ENCODE data around the gene ANKRD42.
"Not testable (repeated sequence)": the region's sequence is repeated elsewhere in the genome, so short reads cannot be mapped to it uniquely, and the experiment has no call there.

ANKRD42 gene

DNA sequence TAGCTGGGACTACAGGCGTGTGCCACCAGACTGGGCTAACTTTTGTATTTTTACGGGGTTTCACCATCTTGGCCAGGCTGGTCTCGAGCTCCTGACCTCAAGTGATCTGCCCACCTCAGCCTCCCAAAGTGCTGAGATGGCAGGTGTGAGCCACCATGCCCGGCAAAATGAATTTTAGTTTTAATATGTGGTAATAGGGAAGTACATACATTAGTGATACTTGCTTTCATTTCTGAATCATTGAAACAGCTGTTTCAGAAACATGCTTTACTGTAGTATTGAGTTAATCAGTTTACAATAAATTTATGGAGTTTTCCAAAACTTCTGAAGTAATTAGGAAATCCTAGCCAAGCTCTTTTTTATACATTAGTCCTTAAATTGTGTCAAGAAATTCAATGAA, 21.0 kb upstream of the ANKRD42 start:
- no peak for DNase-seq (ENCODE audit: low read depth in 2 of 2)

GRCh38 chr11:83174008-83174407, 19.5 kb upstream of the ANKRD42 start:
- no peak for DNase-seq (ENCODE audit: low read depth in 2 of 2)

- no peak for DNase-seq (ENCODE audit: low read depth in 2 of 2)
Observed at GRCh38 chr11:83175815-83176214, 17.7 kb upstream of the ANKRD42 start.

GRCh38 chr11:83181815-83182214, 11.7 kb upstream of the ANKRD42 start:
- DNase-seq (ENCODE audit: low read depth in 2 of 2): no peak

- DNase-seq (ENCODE audit: low read depth in 2 of 2): no peak
Observed at GRCh38 chr11:83185767-83186166, 7.7 kb upstream of the ANKRD42 start.

- DNase-seq (ENCODE audit: low read depth in 2 of 2): no peak
Observed at GRCh38 chr11:83187465-83187864, 6.0 kb upstream of the ANKRD42 start.

DNA sequence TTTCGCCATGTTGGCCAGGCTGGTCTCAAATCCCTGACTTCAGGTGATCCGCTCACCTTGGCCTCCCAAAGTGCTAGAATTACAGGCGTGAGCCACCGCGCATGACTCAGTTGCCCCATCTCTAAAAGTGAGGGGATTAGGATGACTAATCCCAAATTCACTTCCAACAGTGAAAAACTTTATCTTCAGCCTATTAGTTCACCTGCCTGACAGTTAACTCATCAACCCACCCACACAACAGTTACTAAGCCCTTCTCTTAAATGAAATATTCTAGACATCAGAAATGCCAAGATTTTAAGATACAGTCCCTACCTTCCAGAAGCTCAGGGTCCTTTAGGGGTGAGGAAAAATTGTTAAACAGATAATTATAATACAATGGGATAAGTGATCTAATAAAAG, 2.0 kb upstream of the ANKRD42 start:
- no peak for DNase-seq (ENCODE audit: low read depth in 2 of 2)

DNA sequence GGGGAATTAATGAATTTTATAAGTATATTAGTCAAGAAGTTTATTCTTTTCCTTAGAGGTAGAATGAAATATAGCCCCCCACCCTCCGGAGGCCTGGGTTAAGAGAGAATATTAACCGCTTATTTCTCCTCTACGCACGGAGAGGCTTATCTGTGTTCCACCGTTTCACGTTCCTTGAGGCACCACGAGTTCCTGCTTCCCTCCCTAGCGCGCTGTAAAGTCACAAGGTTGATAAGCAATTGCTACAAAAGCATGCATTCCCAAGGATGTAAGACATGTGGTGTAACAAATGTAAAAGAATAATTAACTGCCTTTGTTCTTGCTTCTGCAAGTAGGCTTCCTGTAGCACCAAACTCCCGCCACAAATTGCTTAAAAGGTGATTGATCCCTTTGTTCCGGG, 1.5 kb upstream of the ANKRD42 start:
- no peak for DNase-seq (ENCODE audit: low read depth in 2 of 2)

DNA sequence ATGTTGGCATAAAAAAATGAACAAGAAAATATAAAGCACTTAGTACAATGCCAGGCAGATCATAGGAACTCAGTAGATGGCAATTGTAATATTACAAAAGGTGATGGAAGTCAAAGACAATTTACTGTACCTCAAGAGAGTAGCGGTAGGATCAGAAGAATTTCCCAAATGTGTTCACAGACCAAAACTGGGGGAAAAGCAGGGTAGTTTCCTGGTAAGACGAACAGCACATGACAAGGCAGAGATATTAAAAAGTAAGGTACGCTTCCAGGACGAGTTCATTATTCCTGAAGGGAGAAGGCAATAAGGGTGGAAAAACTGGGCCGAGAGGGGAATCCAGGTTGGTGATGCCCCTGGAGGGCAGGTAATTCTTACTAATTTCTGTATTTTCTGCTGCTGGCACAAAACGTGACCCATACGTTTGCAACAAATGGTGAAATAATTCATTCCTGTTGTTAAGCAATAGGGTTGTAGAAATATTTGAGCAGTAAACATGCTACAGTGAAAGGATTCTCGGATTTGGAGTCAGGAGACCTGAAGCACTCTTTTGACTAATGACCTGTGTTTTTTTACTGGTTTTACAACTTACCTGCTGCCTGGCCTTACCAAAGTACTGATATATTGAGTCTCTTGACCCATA, 786 bp upstream of the ANKRD42 start:
- no peak for DNase-seq (ENCODE audit: low read depth in 2 of 2)

DNA sequence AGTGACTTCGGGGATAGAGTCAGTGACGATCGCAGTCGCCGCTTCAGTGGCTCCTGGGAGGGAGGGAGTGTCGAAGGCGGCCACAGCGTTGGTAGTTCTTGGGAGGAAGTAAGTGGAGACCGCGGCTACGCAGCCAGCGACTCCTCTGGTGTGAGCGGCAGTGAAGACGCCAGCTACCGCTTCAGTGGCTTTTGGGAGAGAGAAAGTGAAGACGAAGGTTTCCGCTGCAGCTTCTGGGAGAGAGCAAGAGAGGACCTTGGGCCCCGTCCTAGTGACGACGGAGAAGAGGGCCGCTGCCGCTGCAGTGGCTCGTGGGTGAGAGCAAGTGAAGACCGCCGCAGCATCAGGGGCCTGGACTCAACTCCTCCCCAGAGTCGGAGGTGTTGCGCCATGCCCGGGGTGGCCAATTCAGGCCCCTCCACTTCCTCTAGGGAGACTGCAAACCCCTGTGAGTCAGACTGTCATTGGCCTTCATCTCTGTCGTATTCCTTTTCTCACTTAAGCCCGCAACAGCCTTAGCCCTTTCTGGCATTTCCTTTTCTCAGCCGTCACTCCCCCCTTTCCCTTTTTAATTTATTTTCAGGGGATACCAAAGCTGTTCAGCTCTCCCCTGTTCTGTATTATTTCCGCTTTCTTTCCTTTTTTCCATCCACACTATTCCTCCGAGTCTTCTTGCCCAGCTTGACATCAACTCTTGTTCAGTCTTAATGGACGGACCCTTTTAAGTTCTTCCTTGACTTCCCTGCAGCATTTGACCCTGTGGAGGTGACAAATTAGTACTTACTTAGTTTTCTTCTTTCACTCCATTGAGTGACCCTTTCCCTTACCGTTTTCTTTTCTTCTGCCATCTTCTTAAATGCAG, 1.0 kb downstream of the ANKRD42 start:
- peak; percentile 25 to 39 for DNase-seq (ENCODE audit: low read depth in 2 of 2)

DNA sequence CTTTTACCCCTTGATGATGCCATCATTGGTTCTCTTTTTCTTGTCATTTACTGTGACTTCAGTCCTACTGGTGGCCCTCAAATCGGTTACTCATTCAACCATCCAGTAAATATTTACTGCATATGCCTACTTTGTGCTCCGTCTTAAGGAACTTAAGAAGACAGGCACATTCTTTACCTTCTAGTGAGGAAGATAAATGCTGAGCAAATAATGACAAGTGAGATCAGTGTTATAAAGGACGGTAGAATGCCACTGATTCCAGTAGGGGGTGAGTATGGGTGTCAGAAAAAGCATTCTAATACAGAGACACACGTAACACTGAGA, 1.6 kb downstream of the ANKRD42 start:
- no peak for DNase-seq (ENCODE audit: low read depth in 2 of 2)

DNA sequence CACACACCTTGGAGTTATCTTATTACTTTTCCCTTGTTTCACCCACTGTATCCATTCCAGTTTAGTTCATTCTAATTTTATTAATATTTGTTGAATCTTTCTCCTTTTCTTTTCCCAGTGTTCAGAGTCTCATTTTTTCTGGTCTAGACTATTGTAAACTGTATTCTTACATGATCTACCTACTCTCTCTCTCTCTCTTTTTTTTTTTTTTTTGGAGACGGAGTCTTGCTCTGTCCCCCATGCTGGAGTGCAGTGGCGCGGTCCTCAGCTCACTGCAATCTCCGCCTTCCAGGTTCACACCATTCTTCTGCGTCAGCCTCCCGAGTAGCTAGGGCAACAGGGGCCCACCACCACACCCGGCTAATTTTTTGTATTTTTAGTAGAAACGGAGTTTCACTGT, 2.1 kb downstream of the ANKRD42 start:
- DNase-seq (ENCODE audit: low read depth in 2 of 2): no peak

DNA sequence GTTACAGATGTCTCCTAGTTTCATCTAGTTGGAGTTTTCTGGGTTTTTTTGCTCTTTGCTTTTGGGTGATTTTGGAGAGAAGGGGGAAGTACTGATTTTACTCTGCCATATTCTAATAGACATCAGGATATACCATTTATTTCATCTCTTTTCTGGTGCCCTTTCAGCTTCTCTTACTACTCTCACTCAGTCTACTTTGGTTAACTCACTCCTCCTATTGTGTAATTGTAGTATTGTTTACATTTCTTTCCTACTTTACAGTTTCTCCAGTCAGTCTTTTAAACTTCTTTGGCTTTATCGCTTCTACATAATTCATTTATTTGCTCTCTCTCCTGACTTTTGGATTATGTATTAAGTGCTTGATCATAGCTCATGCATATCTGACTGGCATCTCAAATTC, 6.5 kb downstream of the ANKRD42 start:
- no peak for DNase-seq (ENCODE audit: low read depth in 2 of 2)

DNA sequence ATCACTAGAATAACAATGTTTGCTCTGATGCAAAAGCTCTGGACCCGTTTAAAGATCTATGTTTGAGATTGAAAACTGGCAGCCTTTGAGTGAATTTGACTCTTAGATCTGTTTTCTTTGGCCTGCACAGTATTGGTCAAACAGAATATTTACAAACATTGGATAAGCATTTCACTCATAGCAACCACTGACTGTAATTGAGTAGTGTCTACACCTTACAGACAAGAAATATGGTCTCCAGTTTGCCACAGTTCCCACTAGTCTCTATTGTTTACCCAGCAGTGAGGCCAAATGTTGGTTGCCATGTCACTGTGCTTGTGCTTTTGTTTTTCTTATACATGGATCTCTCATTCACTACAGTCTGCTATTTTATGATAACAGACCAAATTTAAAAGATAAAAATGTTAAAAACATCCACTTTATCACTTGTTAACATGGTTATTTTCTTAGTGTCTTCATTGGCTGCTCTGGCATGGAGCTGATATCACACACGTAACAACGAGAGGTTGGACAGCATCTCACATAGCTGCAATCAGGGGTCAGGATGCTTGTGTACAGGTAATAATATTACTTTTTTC, 12.2 kb downstream of the ANKRD42 start:
- DNase-seq (ENCODE audit: low read depth in 2 of 2): no peak

- DNase-seq (ENCODE audit: low read depth in 2 of 2): no peak
Observed at GRCh38 chr11:83206221-83206620, 12.7 kb downstream of the ANKRD42 start.

- not testable (repeated sequence) for DNase-seq (ENCODE audit: low read depth in 2 of 2)
Observed at GRCh38 chr11:83206771-83207382, 13.4 kb downstream of the ANKRD42 start.

DNA sequence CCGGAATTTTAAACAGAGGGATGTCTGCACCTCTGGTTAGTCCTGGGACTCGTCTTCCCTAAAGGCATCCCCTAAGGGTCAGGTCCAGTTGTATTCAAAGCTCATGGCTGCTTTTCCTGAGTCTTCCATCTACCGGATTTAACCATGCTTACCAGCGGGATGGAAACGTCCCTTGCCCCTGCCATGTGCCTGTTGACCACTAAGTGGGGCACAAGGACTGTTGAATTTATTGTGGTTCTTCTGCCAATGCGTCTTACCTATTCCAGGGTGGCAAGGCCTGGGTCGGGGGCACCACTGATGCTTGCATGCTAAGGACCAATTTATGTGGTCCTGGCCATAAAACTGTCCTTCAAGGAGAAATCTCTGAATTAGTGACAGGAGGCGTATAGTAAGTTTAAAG, 25.6 kb downstream of the ANKRD42 start:
- no peak for DNase-seq (ENCODE audit: low read depth in 2 of 2)

DNA sequence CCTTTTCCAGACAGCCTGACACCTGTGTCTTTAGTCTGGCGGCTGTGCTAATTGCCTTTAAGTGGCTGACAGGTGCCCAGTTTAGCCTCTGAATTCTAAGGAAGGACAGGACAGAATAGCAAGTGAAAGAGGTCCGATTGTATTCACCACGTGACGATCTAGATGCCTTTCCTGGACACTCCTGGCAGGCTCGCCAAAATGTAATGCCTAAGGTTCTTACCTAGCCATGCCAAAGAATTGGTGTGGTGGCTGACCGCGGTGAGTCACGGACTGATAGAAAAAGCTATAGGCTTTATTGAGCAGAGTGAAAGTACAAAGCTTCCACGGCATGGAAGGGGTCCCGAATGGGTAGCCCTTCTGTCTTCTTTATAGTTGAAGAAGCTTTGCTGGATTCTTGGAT, 26.7 kb downstream of the ANKRD42 start:
- DNase-seq (ENCODE audit: low read depth in 2 of 2): no peak

GRCh38 chr11:83221694-83222093, 28.2 kb downstream of the ANKRD42 start:
- DNase-seq (ENCODE audit: low read depth in 2 of 2): no peak

DNA sequence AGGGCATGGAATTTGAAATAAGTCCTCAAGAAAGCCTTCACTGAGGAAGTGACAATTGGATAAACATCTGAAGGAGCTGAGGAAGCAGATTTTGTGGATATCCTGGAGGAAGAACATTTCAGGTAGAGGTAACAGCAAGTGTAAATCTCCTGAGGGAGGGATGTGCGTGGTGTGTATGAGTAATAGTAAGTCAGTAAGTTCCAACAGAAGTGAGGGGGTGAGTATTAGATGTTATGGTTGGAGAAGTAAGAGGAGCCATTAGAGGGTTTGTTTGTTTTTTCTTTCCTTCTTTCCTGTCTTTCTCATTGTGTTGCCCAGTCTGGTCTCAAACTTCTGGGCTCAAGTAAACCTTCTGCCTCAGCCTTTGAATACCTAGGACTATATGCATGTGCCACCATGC, 29.0 kb downstream of the ANKRD42 start:
- no peak for DNase-seq (ENCODE audit: low read depth in 2 of 2)

DNA sequence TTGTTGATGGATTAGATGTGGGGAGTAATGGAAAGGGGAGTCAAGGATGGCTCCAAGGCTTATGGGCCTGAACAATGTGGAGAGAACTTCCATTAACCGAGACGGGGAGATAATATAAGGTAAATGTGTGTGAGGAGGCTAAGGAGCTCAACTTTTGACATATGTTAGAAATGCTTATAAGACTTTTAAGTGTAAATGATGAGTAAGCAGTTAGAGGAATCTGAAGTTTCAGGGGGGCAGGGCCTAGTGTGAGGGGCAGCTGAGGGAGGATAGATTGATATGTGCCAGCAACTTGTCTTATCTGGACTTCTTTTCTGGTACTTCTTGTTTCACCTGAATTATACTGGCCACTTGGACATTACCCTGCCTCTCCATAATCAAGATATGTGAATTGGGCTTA, 29.9 kb downstream of the ANKRD42 start:
- DNase-seq (ENCODE audit: low read depth in 2 of 2): no peak

DNA sequence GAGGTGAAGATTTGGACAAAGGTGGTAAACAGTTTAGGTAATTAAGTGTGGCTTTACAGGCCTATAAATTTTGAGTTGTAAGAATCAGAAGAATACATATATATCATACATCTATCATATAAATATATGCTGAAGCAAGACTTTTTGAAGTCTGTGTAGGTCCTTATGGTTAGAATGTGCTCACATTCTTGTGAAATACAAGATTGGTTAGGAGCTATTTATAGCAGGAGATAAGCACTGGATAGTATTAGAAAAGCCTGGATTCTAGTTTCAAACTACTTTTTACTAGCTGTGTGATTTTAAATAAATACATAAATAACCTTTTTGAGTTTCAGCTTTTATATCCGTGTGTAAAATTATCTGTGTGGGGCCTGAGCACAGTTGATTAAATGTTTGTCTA, 42.3 kb downstream of the ANKRD42 start:
- no peak for DNase-seq (ENCODE audit: low read depth in 2 of 2)

DNA sequence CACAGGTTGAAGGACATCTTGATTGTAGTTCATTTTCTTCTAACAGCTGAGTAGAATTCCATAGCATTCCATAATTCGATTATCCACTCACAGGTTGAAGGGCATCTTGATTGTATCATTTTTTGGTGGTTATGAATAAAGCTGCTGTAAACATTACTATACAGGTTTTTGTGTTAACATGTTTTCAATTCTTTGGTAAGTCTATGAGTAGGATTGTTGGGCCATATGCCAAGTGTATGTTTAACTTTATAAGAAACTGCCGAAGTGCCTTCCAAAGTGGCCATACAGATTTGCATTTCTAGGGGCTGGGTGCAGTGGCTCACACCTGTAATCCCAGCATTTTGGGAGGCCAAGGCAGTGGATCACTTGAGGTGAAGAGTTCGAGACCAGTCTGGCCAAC, 44.6 kb downstream of the ANKRD42 start:
- DNase-seq (ENCODE audit: low read depth in 2 of 2): no peak

Measured in stimulated activated CD4-positive, alpha-beta T cell treated with anti-CD3 and anti-CD28 coated beads, Interleukin-12 subunit alpha, Interleukin-12 subunit beta, amount 100 ng/mL, for 24 hours (primary cell).